HCT116 (cell line): ENCODE measurements around the gene FPR1. TPM values are rescaled to one million over a fixed set of nuclear protein-coding genes. Genes with fewer than 3 reads are reported as not detected.

ENCODE experiments used
- ATAC-seq: fragments of 200-7000 bp; cut with Tn5 transposase; 2 replicates; pipeline ENCODE4 v1.9.1; 2020; ENCODE audit warnings: mild to moderate bottlenecking, moderate library complexity
- BruUV-seq: library from RNA; stranded (reverse); fragments of 400-500 nt; replicated peaks from 2 replicates; lab custom pipeline; 2021; lab: Mats Ljungman, UMichigan
- CTCF ChIA-PET: fragments of 300-600 bp; sonication (Branson Sonifier 250); formaldehyde crosslinking; loops from one replicate; lab custom pipeline; 2021; ENCODE audit warnings: antibody characterized with exemption; lab: Charles Lee
- POLR2A ChIA-PET: fragments of 300-600, 350-600 bp; sonication (Branson Sonifier 250); formaldehyde crosslinking; loops from one replicate; lab custom pipeline; 2021; ENCODE audit warnings: antibody characterized with exemption; lab: Charles Lee
- RAD21 ChIA-PET, 2 experiments: fragments of 300-600 bp; sonication (Branson Sonifier 250); formaldehyde crosslinking; loops; one replicate each; lab custom pipeline; 2023; ENCODE audit warnings: low total read pairs in 2 of 2; ENCODE audit not compliant: uncharacterized antibody in 2 of 2, unreplicated experiment in 2 of 2, low non-redundant PET in 1 of 2; lab: Charles Lee
- DNase-seq: peaks from one replicate; pipeline ENCODE4 v3.0.0-alpha.2; 2010; ENCODE audit warnings: low read depth, low spot score
- H2AFZ ChIP-seq: fragments of 200-600 bp; shearing (Covaris generic), sonication (generic); 2 replicates; pipeline ENCODE4 v1.6.1; 2017; ENCODE audit warnings: low read depth, mixed run types, mixed read lengths, antibody characterized with exemption, low read length; ENCODE audit not compliant: poor library complexity, severe bottlenecking
- H3K27ac ChIP-seq: 2 replicates; pipeline ENCODE4 v1.5.1; 2012; ENCODE audit warnings: low read depth, low read length
- H3K27me3 ChIP-seq: fragments of 200-600 bp; sonication (generic); 2 replicates; pipeline ENCODE4 v1.6.1; 2016; ENCODE audit warnings: mixed run types, low read length, mixed read lengths; ENCODE audit not compliant: insufficient read depth
- H3K36me3 ChIP-seq, 2 experiments: fragments of 200-500 bp in 1 of 2; fragments of 200-600 bp in 1 of 2; sonication (Bioruptor generic) in 1 of 2; sonication (generic) in 1 of 2; 2 replicates each; pipeline versions ENCODE4 v1.5.1 to v1.6.1; 2014 to 2016; ENCODE audit warnings: low read length in 2 of 2, inconsistent platforms in 1 of 2, mixed read lengths in 1 of 2, mixed run types in 1 of 2; ENCODE audit not compliant: insufficient read depth in 2 of 2, control insufficient read depth in 1 of 2
- H3K4me1 ChIP-seq, 2 experiments: fragments of 200-600 bp in 1 of 2; sonication (generic) in 1 of 2; 2 replicates each; pipeline versions ENCODE4 v1.5.1 to v1.6.1; 2012 to 2017; ENCODE audit warnings: low read length in 2 of 2, inconsistent platforms in 1 of 2, mild to moderate bottlenecking in 1 of 2, mixed read lengths in 1 of 2, mixed run types in 1 of 2, moderate library complexity in 1 of 2; ENCODE audit not compliant: insufficient read depth in 2 of 2, control insufficient read depth in 1 of 2
- H3K4me2 ChIP-seq: fragments of 200-600 bp; sonication (generic); 2 replicates; pipeline ENCODE4 v1.6.1; 2017; ENCODE audit warnings: mixed run types, low read length, mixed read lengths
- H3K4me3 ChIP-seq, 2 experiments: fragments of 200-600 bp in 1 of 2; sonication (generic) in 1 of 2; replicated peaks in 1 of 2; 2 replicates each; pipeline ENCODE4 v1.5.1; 2011 to 2016; ENCODE audit warnings: low read length in 2 of 2, control low read depth in 1 of 2, low read depth in 1 of 2, mild to moderate bottlenecking in 1 of 2, mixed read lengths in 1 of 2, mixed run types in 1 of 2
- H3K79me2 ChIP-seq: fragments of 200-600 bp; sonication (generic); 2 replicates; pipeline ENCODE4 v1.6.1; 2017; ENCODE audit warnings: mild to moderate bottlenecking, mixed run types, low read length, moderate library complexity, mixed read lengths; ENCODE audit not compliant: insufficient read depth
- H3K9ac ChIP-seq: fragments of 200-600 bp; sonication (generic); 2 replicates; pipeline ENCODE4 v1.6.1; 2016; ENCODE audit warnings: low read length, mixed read lengths
- H3K9me2 ChIP-seq: fragments of 200-600 bp; sonication (generic), shearing (Covaris generic); 2 replicates; pipeline ENCODE4 v1.6.1; 2017; ENCODE audit warnings: mixed run types, mild to moderate bottlenecking, moderate library complexity; ENCODE audit not compliant: insufficient read depth
- H3K9me3 ChIP-seq, 2 experiments: fragments of 200-500 bp in 1 of 2; fragments of 200-600 bp in 1 of 2; sonication (Bioruptor generic) in 1 of 2; sonication (generic) in 1 of 2; 2 replicates each; pipeline ENCODE4 v1.6.1; 2014 to 2017; ENCODE audit warnings: low read length in 2 of 2, mixed read lengths in 2 of 2, inconsistent platforms in 1 of 2, low read depth in 1 of 2, mild to moderate bottlenecking in 1 of 2, mixed run types in 1 of 2, moderate library complexity in 1 of 2; ENCODE audit not compliant: control insufficient read depth in 1 of 2, insufficient read depth in 1 of 2
- H4K20me1 ChIP-seq: fragments of 200-600 bp; sonication (generic), shearing (Covaris generic); 2 replicates; pipeline ENCODE4 v1.6.1; 2017; ENCODE audit warnings: mixed run types, mild to moderate bottlenecking, moderate library complexity; ENCODE audit not compliant: insufficient read depth
- ATF3 ChIP-seq: IDR thresholded peaks from 2 replicates; pipeline ENCODE4 v1.6.1; 2012
- CTCF ChIP-seq, 3 experiments: fragments of 200-600 bp in 1 of 3; sonication (generic) in 1 of 3; IDR thresholded peaks in 2 of 3; conservative IDR thresholded peaks in 1 of 3; 2 replicates each; pipeline ENCODE4 v1.5.1; 2012 to 2017; ENCODE audit warnings: low read depth in 2 of 3, low read length in 2 of 3, antibody characterized with exemption in 1 of 3, borderline replicate concordance in 1 of 3, control low read depth in 1 of 3, mild to moderate bottlenecking in 1 of 3, mixed read lengths in 1 of 3, mixed run types in 1 of 3, moderate library complexity in 1 of 3; ENCODE audit not compliant: insufficient read depth in 1 of 3
- EZH2 ChIP-seq: fragments of 200-600 bp; sonication (generic); IDR thresholded peaks from 2 replicates; pipeline ENCODE4 v1.6.1; 2017; ENCODE audit warnings: antibody characterized with exemption, mixed run types
- JUND ChIP-seq: IDR thresholded peaks from 2 replicates; pipeline ENCODE4 v1.6.1; 2012
- MAX ChIP-seq: IDR thresholded peaks from 2 replicates; pipeline ENCODE4 v1.6.1; 2012
- SP1 ChIP-seq: IDR thresholded peaks from 2 replicates; pipeline ENCODE4 v1.6.1; 2012; ENCODE audit warnings: low read depth
- TCF7L2 ChIP-seq: IDR thresholded peaks from 2 replicates; pipeline ENCODE4 v1.7.0; 2011; ENCODE audit warnings: borderline replicate concordance, inconsistent platforms; ENCODE audit not compliant: insufficient read depth, insufficient read length; ENCODE audit errors: extremely low read depth
- YY1 ChIP-seq: IDR thresholded peaks from 2 replicates; pipeline ENCODE4 v1.6.1; 2011; ENCODE audit warnings: low read length, low read depth, moderate library complexity, mild to moderate bottlenecking; ENCODE audit not compliant: insufficient replicate concordance; ENCODE audit errors: extremely low read depth
- ZFX ChIP-seq: fragments of 450-650 bp; IDR thresholded peaks from 2 replicates; pipeline ENCODE4 v1.6.1; 2017
- intact Hi-C: fragments of 100-400 bp; cut with micrococcal nuclease; formaldehyde crosslinking; loops from 2 replicates; pipeline ENCODE4 v1.10.0; 2022
- total RNA-seq: library from RNA; stranded (reverse); gene quantifications from one replicate; pipeline ENCODE4 v1.2.1, GENCODE V29; 2021; ENCODE audit not compliant: unreplicated experiment

FPR1 gene
- total RNA-seq, 1 experiment from 2014 or later: not detected

GRCh38 chr19:51698296-51698695 lies 53.4 kb downstream of the FPR1 start:
- no TSS peak for BruUV-seq
- Histone ChIP-seq H3K9ac (no peak overlapping the region), H3K27ac (no peak overlapping the region), H3K9me3 (no peaks in the 10 kb centered on the region), H4K20me1 (no peaks in the 10 kb centered on the region), H3K27me3 (no peaks in the 10 kb centered on the region), H3K4me2 (no peak overlapping the region), H3K4me1 (peaks cover 14 to 20% of the 10 kb centered on the region in 2 experiments; a peak in 3 of 4 replicates), H3K79me2 (peaks cover 8% of the 10 kb centered on the region; the same call in 1 of the 2 replicates), H2AFZ (no peak overlapping the region), H3K36me3 (peaks cover 12 to 19% of the 10 kb centered on the region in 2 experiments; a peak in 2 of 4 replicates), H3K4me3 (no peak overlapping the region), H3K9me2 (no peaks in the 10 kb centered on the region)
- ChIA-PET POLR2A (no interaction called here), CTCF (no interaction called here), RAD21 (no interaction called here)
- TF ChIP-seq ZFX: no peak
- TF ChIP-seq TCF7L2: no peak
- no peak for TF ChIP-seq EZH2
- TF ChIP-seq YY1: no peak
- TF ChIP-seq SP1: no peak
- TF ChIP-seq JUND: no peak
- TF ChIP-seq MAX: no peak
- no peak for TF ChIP-seq ATF3
- no peak for TF ChIP-seq CTCF (IDR thresholded peaks at IDR 0.05 in 2 of 3, conservative IDR thresholded peaks at IDR 0.05 in 1 of 3; ENCODE audit: borderline replicate concordance in 1 of 3, insufficient read depth in 1 of 3, low read depth in 2 of 3, low read length in 2 of 3)
- DNase-seq: no peak
- intact Hi-C loops: no loop called here
- ATAC-seq: no peak
